H9 (cell line): ENCODE measurements around the gene MED29. TPM values are rescaled to one million over a fixed set of nuclear protein-coding genes. Genes with fewer than 3 reads are reported as not detected.
A peak's percentile ranks its signal among the peaks of the same experiment; 100 is the strongest.

Source experiments
- DNase-seq: peaks from one replicate; pipeline ENCODE4 v3.0.0-alpha.2; 2017
- H2AFZ ChIP-seq: one replicate; pipeline ENCODE4 v1.6.1; 2013; ENCODE audit warnings: mild to moderate bottlenecking, low read length, control low read depth, moderate library complexity
- H2AK5ac ChIP-seq: 2 replicates; pipeline ENCODE4 v1.6.1; 2013; ENCODE audit warnings: low read length, control low read depth, mixed read lengths; ENCODE audit not compliant: insufficient read length
- H2BK120ac ChIP-seq: one replicate; pipeline ENCODE4 v1.6.1; 2013; ENCODE audit warnings: low read depth, mild to moderate bottlenecking, low read length, control low read depth, inconsistent platforms; ENCODE audit not compliant: poor library complexity, severe bottlenecking
- H2BK12ac ChIP-seq: 2 replicates; pipeline ENCODE4 v1.6.1; 2013; ENCODE audit warnings: low read length, control low read depth, mixed read lengths, low read depth; ENCODE audit not compliant: insufficient read length
- H2BK15ac ChIP-seq: 2 replicates; pipeline ENCODE4 v1.6.1; 2013; ENCODE audit warnings: low read depth, low read length, control low read depth
- H2BK20ac ChIP-seq: one replicate; pipeline ENCODE4 v1.6.1; 2013; ENCODE audit warnings: low read depth, mild to moderate bottlenecking, low read length, control low read depth, inconsistent platforms; ENCODE audit not compliant: poor library complexity, severe bottlenecking
- H2BK5ac ChIP-seq: 2 replicates; pipeline ENCODE4 v1.6.1; 2013; ENCODE audit warnings: low read length, control low read depth, mixed read lengths; ENCODE audit not compliant: insufficient read length
- H3K14ac ChIP-seq: 2 replicates; pipeline ENCODE4 v1.6.1; 2013; ENCODE audit warnings: low read length, control low read depth; ENCODE audit not compliant: insufficient read depth
- H3K18ac ChIP-seq: 2 replicates; pipeline ENCODE4 v1.6.1; 2013; ENCODE audit warnings: low read depth, mild to moderate bottlenecking, mixed read lengths, low read length, control low read depth; ENCODE audit not compliant: insufficient read length
- H3K23ac ChIP-seq: 2 replicates; pipeline ENCODE4 v1.6.1; 2013; ENCODE audit warnings: low read length, control low read depth, mixed read lengths, low read depth; ENCODE audit not compliant: insufficient read length
- H3K23me2 ChIP-seq: 2 replicates; pipeline ENCODE4 v1.6.1; 2013; ENCODE audit warnings: low read depth, mild to moderate bottlenecking, mixed read lengths, low read length, control low read depth; ENCODE audit not compliant: insufficient read length, poor library complexity, severe bottlenecking
- H3K27ac ChIP-seq: 2 replicates; pipeline ENCODE4 v1.5.1; 2013; ENCODE audit warnings: low read length, control low read depth, mixed read lengths, low read depth; ENCODE audit not compliant: insufficient read length
- H3K27me3 ChIP-seq: 2 replicates; pipeline ENCODE4 v1.6.1; 2013; ENCODE audit warnings: low read length, control low read depth, inconsistent platforms; ENCODE audit not compliant: insufficient read depth
- H3K4ac ChIP-seq: 2 replicates; pipeline ENCODE4 v1.6.1; 2013; ENCODE audit warnings: low read depth, mild to moderate bottlenecking, control low read depth, inconsistent platforms, low read length, moderate library complexity
- H3K4me1 ChIP-seq: 2 replicates; pipeline ENCODE4 v1.6.1; 2013; ENCODE audit warnings: low read length, control low read depth, inconsistent platforms; ENCODE audit not compliant: insufficient read depth
- H3K4me2 ChIP-seq: 2 replicates; pipeline ENCODE4 v1.6.1; 2013; ENCODE audit warnings: low read length, control low read depth, mixed read lengths; ENCODE audit not compliant: insufficient read length, insufficient read depth
- H3K56ac ChIP-seq: 2 replicates; pipeline ENCODE4 v1.6.1; 2013; ENCODE audit warnings: low read depth, mild to moderate bottlenecking, mixed read lengths, low read length, control low read depth; ENCODE audit not compliant: insufficient read length
- H3K79me1 ChIP-seq: 2 replicates; pipeline ENCODE4 v1.6.1; 2013; ENCODE audit warnings: low read depth, mild to moderate bottlenecking, moderate library complexity, low read length, control low read depth, inconsistent platforms; ENCODE audit not compliant: insufficient read depth, poor library complexity, severe bottlenecking
- H3K79me2 ChIP-seq: 2 replicates; pipeline ENCODE4 v1.6.1; 2013; ENCODE audit warnings: low read length, control low read depth, inconsistent platforms; ENCODE audit not compliant: insufficient read depth
- H3K9ac ChIP-seq: 2 replicates; pipeline ENCODE4 v1.6.1; 2013; ENCODE audit warnings: low read length, control low read depth, mixed read lengths; ENCODE audit not compliant: insufficient read length; ENCODE audit errors: extremely low read depth
- H3K9me3 ChIP-seq: one replicate; pipeline ENCODE4 v1.6.1; 2013; ENCODE audit warnings: low read depth, low read length, inconsistent platforms; ENCODE audit not compliant: control insufficient read depth
- H3T11ph ChIP-seq: one replicate; pipeline ENCODE4 v1.6.1; 2013; ENCODE audit warnings: mild to moderate bottlenecking, low read length, control low read depth, inconsistent platforms
- H4K20me1 ChIP-seq: one replicate; pipeline ENCODE4 v1.6.1; 2013; ENCODE audit not compliant: control insufficient read depth, insufficient read length, insufficient read depth
- H4K5ac ChIP-seq: 2 replicates; pipeline ENCODE4 v1.6.1; 2013; ENCODE audit warnings: low read depth, mild to moderate bottlenecking, mixed read lengths, low read length, control low read depth; ENCODE audit not compliant: insufficient read length
- H4K8ac ChIP-seq: replicated peaks from 2 replicates; pipeline ENCODE4 v1.6.1; 2013; ENCODE audit warnings: low read length, control low read depth, mixed read lengths, low read depth; ENCODE audit not compliant: insufficient read length
- H4K91ac ChIP-seq: 2 replicates; pipeline ENCODE4 v1.6.1; 2013; ENCODE audit warnings: low read depth, mild to moderate bottlenecking, moderate library complexity, mixed read lengths, low read length, control low read depth; ENCODE audit not compliant: insufficient read length
- H3K27ac Mint-ChIP-seq, 3 experiments: 2 replicates in 2 of 3; 3 replicates in 1 of 3; pipeline ENCODE4 v1.8.0; 2020 to 2021; ENCODE audit warnings: mixed read lengths in 3 of 3, mild to moderate bottlenecking in 1 of 3, moderate library complexity in 1 of 3
- H3K27me3 Mint-ChIP-seq: 2 replicates; pipeline ENCODE4 v1.8.0; 2021; ENCODE audit warnings: low read depth, mild to moderate bottlenecking, moderate library complexity, mixed read lengths
- H3K36me3 Mint-ChIP-seq, 3 experiments: 2 replicates in 2 of 3; 3 replicates in 1 of 3; pipeline ENCODE4 v1.8.0; 2020 to 2021; ENCODE audit warnings: low read depth in 3 of 3, mixed read lengths in 3 of 3; ENCODE audit not compliant: insufficient read depth in 1 of 3
- H3K4me1 Mint-ChIP-seq, 2 experiments: 2 replicates each; pipeline ENCODE4 v1.8.0; 2020; ENCODE audit warnings: mixed read lengths in 2 of 2
- H3K4me3 Mint-ChIP-seq, 2 experiments: 2 replicates in 1 of 2; 3 replicates in 1 of 2; pipeline ENCODE4 v1.8.0; 2020 to 2021; ENCODE audit warnings: mild to moderate bottlenecking in 2 of 2, mixed read lengths in 2 of 2, moderate library complexity in 1 of 2
- H3K9me3 Mint-ChIP-seq, 2 experiments: 2 replicates in 1 of 2; 3 replicates in 1 of 2; pipeline ENCODE4 v1.8.0; 2020; ENCODE audit warnings: mild to moderate bottlenecking in 2 of 2, mixed read lengths in 2 of 2, moderate library complexity in 1 of 2
- CTCF ChIP-seq: fragments of 200-600 bp; sonication (generic); conservative IDR thresholded peaks from 3 replicates; pipeline ENCODE4 v1.8.0; 2021; ENCODE audit warnings: antibody characterized with exemption, mild to moderate bottlenecking
- WGBS: extraction: QIAGEN DNeasy Blood & Tissue Kit; methylation state at CpG from one replicate; pipeline ENCODE4 v1.1.7; 2013; ENCODE audit warnings: missing lambda C conversion rate, low lambda C conversion rate, mixed read lengths; ENCODE audit not compliant: insufficient read length; ENCODE audit errors: extremely low coverage; 5-methylcytosine and 5-hydroxymethylcytosine counted together
- total RNA-seq: library from RNA; stranded (reverse); gene quantifications from 2 replicates; pipeline ENCODE4 v1.2.1, GENCODE V29; 2021

Gene MED29
- total RNA-seq, 1 experiment from 2014 or later, result 48.3 TPM

GRCh38 chr19:39390451-39390750, 777 bp upstream of the MED29 start:
- H4K91ac ChIP-seq, result no peak overlapping the region
- no CpG with 5 or more reads among the region's 10 CpGs for WGBS
- no peaks in the 10 kb centered on the region for H3K79me2 ChIP-seq
- no peak for TF ChIP-seq CTCF
- H4K20me1 ChIP-seq, result no peaks in the 10 kb centered on the region
- H2AK5ac ChIP-seq, result no peak overlapping the region
- no peaks in the 10 kb centered on the region for H3K79me1 ChIP-seq
- H2BK120ac ChIP-seq, result no peak overlapping the region
- H2BK15ac ChIP-seq, result no peak overlapping the region
- H3K9ac ChIP-seq, result peak overlapping the region; percentile 79
- H3K4me1 ChIP-seq, result no peaks in the 10 kb centered on the region
- peak overlapping the region; percentile 86 for H3K27ac ChIP-seq
- H3K4me2 ChIP-seq, result peak overlapping the region; percentile 71
- no peaks in the 10 kb centered on the region; a peak in 1 of 5 replicates for H3K9me3 Mint-ChIP-seq
- H2AFZ ChIP-seq, result no peak overlapping the region
- H3K14ac ChIP-seq, result peak overlapping the region; percentile 97
- peak overlapping the region; percentile 95 for H3K18ac ChIP-seq
- H3K27me3 Mint-ChIP-seq, result no peaks in the 10 kb centered on the region
- no peak overlapping the region for H2BK20ac ChIP-seq
- no peaks in the 10 kb centered on the region for H3K9me3 ChIP-seq
- H3K23me2 ChIP-seq, result no peaks in the 10 kb centered on the region
- H3T11ph ChIP-seq, result no peak overlapping the region
- no peak overlapping the region for H2BK12ac ChIP-seq
- no peak overlapping the region for H4K5ac ChIP-seq
- H3K4me1 Mint-ChIP-seq, result peaks cover 13 to 14% of the 10 kb centered on the region in 2 experiments
- no peak for DNase-seq
- H4K8ac ChIP-seq, result no peak overlapping the region
- no peak overlapping the region for H3K4ac ChIP-seq
- H3K27me3 ChIP-seq, result no peaks in the 10 kb centered on the region
- H3K27ac Mint-ChIP-seq, result peak overlapping the region; percentile 99 to 100 (median 99); a peak in 6 of 7 replicates
- H3K56ac ChIP-seq, result no peak overlapping the region
- no peak overlapping the region for H2BK5ac ChIP-seq
- no peak overlapping the region for H3K23ac ChIP-seq
- H3K4me3 Mint-ChIP-seq, result peak overlapping the region; percentile 95 to 98
- peaks cover 42 to 64% (median 61%) of the 10 kb centered on the region in 3 experiments for H3K36me3 Mint-ChIP-seq
